NT2/D1 (cell line): Measurements from ENCODE around the gene TIMD4.

Experiments used
- SUZ12 ChIP-seq: IDR thresholded peaks from 2 replicates; pipeline ENCODE4 v1.6.1; 2011; ENCODE audit not compliant: insufficient read length, insufficient read depth; ENCODE audit errors: extremely low read depth
- YY1 ChIP-seq: IDR thresholded peaks from 2 replicates; pipeline ENCODE4 v1.6.1; 2011; ENCODE audit not compliant: insufficient read length, insufficient read depth
- ZNF274 ChIP-seq: IDR thresholded peaks from 2 replicates; pipeline ENCODE4 v1.6.1; 2011; ENCODE audit warnings: mild to moderate bottlenecking, low read depth, low read length

DNA sequence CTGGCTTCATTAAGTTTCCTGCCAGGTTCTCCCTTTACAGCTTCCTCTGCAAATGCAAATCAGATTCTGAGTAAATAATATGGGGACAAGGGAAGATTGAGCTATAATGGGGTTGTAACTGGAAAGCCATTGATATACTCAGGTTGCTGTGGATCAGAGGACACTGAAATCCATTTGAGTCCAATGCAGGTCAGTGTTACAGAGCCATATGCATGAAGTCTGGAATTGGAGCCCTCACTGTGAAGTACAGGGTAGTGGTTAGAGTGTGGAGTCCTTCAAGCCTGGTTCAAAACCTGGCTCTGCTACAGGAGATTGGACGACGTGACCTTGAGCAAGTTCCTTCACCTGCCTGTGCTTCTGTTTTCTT, 48.7 kb downstream of the TIMD4 start:
- no peak for TF ChIP-seq ZNF274
- TF ChIP-seq SUZ12, result no peak
- no peak for TF ChIP-seq YY1
